GM12878 (cell line): Measurements from ENCODE around the gene GNG12. TPM values are rescaled to one million over a fixed set of nuclear protein-coding genes. Genes with fewer than 3 reads are reported as not detected.

Experiments
- ATAC-seq: fragments of 200-7000 bp; cut with Tn5 transposase; 3 replicates; pipeline ENCODE4 v1.9.1; 2020; ENCODE audit warnings: mild to moderate bottlenecking, moderate library complexity
- BruUV-seq: library from RNA; stranded (reverse); fragments of 400-500 nt; replicated peaks from 2 replicates; lab custom pipeline; 2021; lab: Mats Ljungman, UMichigan
- CTCF ChIA-PET: fragments of 300-600 bp; sonication (Branson Sonifier 250); formaldehyde crosslinking; extraction: SDS; loops from one replicate; lab custom pipeline; 2021; ENCODE audit warnings: inconsistent platforms; lab: Yijun Ruan, JAX
- POLR2A ChIA-PET: fragments of 350-600 bp; formaldehyde crosslinking; extraction: SDS; loops from one replicate; lab custom pipeline; 2021; ENCODE audit warnings: inconsistent platforms; lab: Charles Lee
- RAD21 ChIA-PET: fragments of 300-600 bp; sonication (Branson Sonifier 250); formaldehyde crosslinking; loops from one replicate; lab custom pipeline; 2023; ENCODE audit warnings: antibody characterized with exemption; ENCODE audit not compliant: unreplicated experiment; lab: Charles Lee
- SMC1A ChIA-PET: fragments of 300-600 bp; sonication (Branson Sonifier 250); formaldehyde crosslinking; loops from one replicate; lab custom pipeline; 2023; ENCODE audit not compliant: unreplicated experiment, uncharacterized antibody; lab: Charles Lee
- DNase-seq: peaks from one replicate; pipeline ENCODE4 v3.0.0-alpha.2; 2011; ENCODE audit warnings: low read depth, low spot score
- FAIRE-seq: peaks from 3 replicates; lab custom pipeline; 2011; peaks lifted over from hg19 to GRCh38; lab: Jason Lieb, UNC
- H2AFZ ChIP-seq: 2 replicates; pipeline ENCODE4 v1.6.0; 2011; ENCODE audit warnings: low read depth, low read length, control low read depth; ENCODE audit not compliant: control insufficient read depth
- H3K27ac ChIP-seq: 2 replicates; pipeline ENCODE4 v1.5.1; 2011; ENCODE audit warnings: control low read depth; ENCODE audit not compliant: control insufficient read depth, insufficient read depth
- H3K27me3 ChIP-seq, 2 experiments: replicated peaks in 1 of 2; 2 replicates each; pipeline versions ENCODE4 v1.6.0 to v1.6.1; 2011; ENCODE audit warnings: low read length in 1 of 2; ENCODE audit not compliant: control insufficient read depth in 2 of 2, insufficient read depth in 2 of 2
- H3K36me3 ChIP-seq, 2 experiments: 2 replicates each; pipeline ENCODE4 v1.5.1; 2011; ENCODE audit warnings: low read length in 1 of 2; ENCODE audit not compliant: control insufficient read depth in 2 of 2, insufficient read depth in 2 of 2
- H3K4me1 ChIP-seq: 2 replicates; pipeline ENCODE4 v1.6.1; 2011; ENCODE audit warnings: mild to moderate bottlenecking, low read length, moderate library complexity, mixed read lengths; ENCODE audit not compliant: control insufficient read depth, insufficient read depth
- H3K4me2 ChIP-seq: 2 replicates; pipeline ENCODE4 v1.6.0; 2011; ENCODE audit warnings: control low read depth; ENCODE audit not compliant: control insufficient read depth, insufficient read depth
- H3K4me3 ChIP-seq: fragments of 200-600 bp; sonication (generic); 2 replicates; pipeline ENCODE4 v1.5.1; 2016
- H3K79me2 ChIP-seq: 2 replicates; pipeline ENCODE4 v1.6.0; 2011; ENCODE audit warnings: low read length; ENCODE audit not compliant: control insufficient read depth, insufficient read depth
- H3K9ac ChIP-seq: 2 replicates; pipeline ENCODE4 v1.8.0; 2011; ENCODE audit warnings: low read length, control low read depth, mixed read lengths; ENCODE audit not compliant: control insufficient read depth, insufficient read depth
- H3K9me3 ChIP-seq: replicated peaks from 3 replicates; pipeline ENCODE4 v1.5.1; 2011; ENCODE audit warnings: mild to moderate bottlenecking, low read length; ENCODE audit not compliant: control insufficient read depth, insufficient read depth
- H4K20me1 ChIP-seq: 2 replicates; pipeline ENCODE4 v1.6.0; 2011; ENCODE audit not compliant: control insufficient read depth, insufficient read depth
- BMI1 ChIP-seq: fragments of 450-650 bp; IDR thresholded peaks from 2 replicates; pipeline ENCODE4 v1.6.1; 2016; ENCODE audit warnings: mild to moderate bottlenecking, moderate library complexity, borderline replicate concordance
- CEBPZ ChIP-seq: fragments of 150-350 bp; IDR thresholded peaks from 2 replicates; pipeline ENCODE4 v1.6.1; 2016; ENCODE audit warnings: low read depth, low read length
- MYB ChIP-seq: fragments of 150-350 bp; IDR thresholded peaks from 2 replicates; pipeline ENCODE4 v1.6.1; 2014; ENCODE audit warnings: mild to moderate bottlenecking, low read depth, low read length, borderline replicate concordance
- NFXL1 ChIP-seq: fragments of 450-650 bp; IDR thresholded peaks from 2 replicates; pipeline ENCODE4 v1.6.1; 2017; ENCODE audit warnings: antibody characterized with exemption, mild to moderate bottlenecking, borderline replicate concordance
- NR2F1 ChIP-seq: fragments of 450-650 bp; conservative IDR thresholded peaks from 2 replicates; pipeline ENCODE4 v1.6.1; 2017; ENCODE audit warnings: mild to moderate bottlenecking
- POLR2AphosphoS2 ChIP-seq: IDR thresholded peaks from 2 replicates; pipeline ENCODE4 v1.6.1; 2011; ENCODE audit warnings: low read depth, mild to moderate bottlenecking, low read length, improper control_type of control experiment, moderate library complexity
- SMAD5 ChIP-seq: IDR thresholded peaks from 2 replicates; pipeline ENCODE4 v1.6.1; 2016; ENCODE audit warnings: antibody characterized with exemption, low read depth
- SP1 ChIP-seq: IDR thresholded peaks from one replicate; pipeline ENCODE4 v1.6.1; 2011; ENCODE audit warnings: low read depth, low read length
- ZBTB4 ChIP-seq: fragments of 450-650 bp; formaldehyde crosslinking; IDR thresholded peaks from 2 replicates; pipeline ENCODE4 v1.4.0; 2022; ENCODE audit warnings: mild to moderate bottlenecking, moderate library complexity
- WGBS: methylation state at CpG from one replicate; pipeline ENCODE4 v1.1.6; 2016; ENCODE audit warnings: low lambda C conversion rate; ENCODE audit not compliant: insufficient replicate concordance, insufficient coverage; ENCODE audit errors: missing lambda C conversion rate; 5-methylcytosine and 5-hydroxymethylcytosine counted together
- in situ Hi-C: fragments of 300-500 bp; cut with MboI; formaldehyde crosslinking; loops from 9 replicates; pipeline ENCODE4 v1.14.3; 2018; ENCODE audit warnings: mixed read lengths
- intact Hi-C: fragments of 100-400 bp; cut with micrococcal nuclease; formaldehyde crosslinking; loops from one replicate; pipeline ENCODE4 v1.14.2; 2022; ENCODE audit not compliant: unreplicated experiment
- polyA plus RNA-seq, 11 experiments: library from polyadenylated mRNA; depleted of rRNA in 4 of 11; unstranded in 6 of 11; stranded (reverse) in 5 of 11; fragments of >200 nt; fragmentation: Nextera tagmentation in 4 of 11; fragmentation: Illumina TruSeq in 1 of 11; extraction: Ambion mirVana in 4 of 11; extraction: Trizol in 1 of 11; gene quantifications; 1 replicate in 1 of 11; 2 replicates in 10 of 11; pipeline versions ENCODE4 v1.2.1 to v1.2.3, GENCODE V29; 2011 to 2016; ENCODE audit warnings: inconsistent platforms in 2 of 11, missing spikeins in 2 of 11, low read depth in 1 of 11
- total RNA-seq, 4 experiments: library from RNA; depleted of rRNA in 3 of 4; stranded (reverse); fragments of >200 nt in 3 of 4; fragmentation: Illumina TruSeq in 1 of 4; extraction: Trizol in 1 of 4; gene quantifications; 2 replicates each; pipeline versions ENCODE4 v1.2.1 to v1.2.3, GENCODE V29; 2013 to 2021

The GNG12 gene
- total and polyA plus RNA-seq, 10 of the 15 experiments (the other 5 are each of a cell fraction or from before 2014, with no cell fraction given): 0.22 to 32.8 (median 0.35) TPM

- H3K9me3 ChIP-seq: no peaks in the 10 kb centered on the region
- in situ Hi-C loops (no loop called here), intact Hi-C loops (loop anchor here (2.0 kb wide), 1 partner anchor 23 kb away; no protein-coding TSS in a partner anchor)
- no peak overlapping the region for H3K27ac ChIP-seq
- RAD21 ChIA-PET: interaction anchor here (0.7 to 2.9 kb wide), 6 partner anchors 10 to 51 kb away, joined by 3 to 14 read pairs (median 6); no protein-coding TSS in a partner anchor
- no peak overlapping the region for H3K9ac ChIP-seq
- H3K79me2 ChIP-seq: no peaks in the 10 kb centered on the region
- FAIRE-seq: no peak
- no peak for ATAC-seq
- H4K20me1 ChIP-seq: no peaks in the 10 kb centered on the region
- no peak overlapping the region for H2AFZ ChIP-seq
- no peaks in the 10 kb centered on the region for H3K27me3 ChIP-seq
- DNase-seq: no peak
- POLR2A ChIA-PET: interaction anchor here (0.6 to 1.6 kb wide), 8 partner anchors 8 to 97 kb away, joined by 3 to 8 read pairs (median 3); partner anchors contain the start of gene GADD45A
- SMC1A ChIA-PET: interaction anchor here (0.8 to 14.7 kb wide), 12 partner anchors 8 to 55 kb away, joined by 3 to 227 read pairs (median 6); partner anchors contain the start of gene GADD45A
- no peak overlapping the region for H3K4me2 ChIP-seq
- no peak overlapping the region for H3K4me3 ChIP-seq
- CTCF ChIA-PET: interaction anchor here (0.9 to 5.7 kb wide), 9 partner anchors 9 to 176 kb away, joined by 3 to 33 read pairs (median 5); no protein-coding TSS in a partner anchor
- no peaks in the 10 kb centered on the region for H3K36me3 ChIP-seq
- WGBS: 96% methylated on average over 3 of the region's 3 CpGs
- TF ChIP-seq SP1 (no peak), CEBPZ (no peak), NFXL1 (no peak), ZBTB4 (CRISPR knock-in tag) (no peak), MYB (no peak), POLR2AphosphoS2 (no peak), NR2F1 (no peak), BMI1 (no peak), SMAD5 (no peak)
- TF ChIP-seq, all 136 proteins: peak for 0
- no TSS peak for BruUV-seq
- peaks cover 33% of the 10 kb centered on the region for H3K4me1 ChIP-seq
Measured at GRCh38 chr1:67737875-67738274, 95.4 kb downstream of the GNG12 start.
